Osteocyte (in vitro differentiated cells): ENCODE measurements around the gene DNAJA2. TPM values are rescaled to one million over a fixed set of nuclear protein-coding genes. Genes with fewer than 3 reads are reported as not detected.

Experiments
- DNase-seq: peaks from one replicate; pipeline ENCODE4 v3.0.0; 2021; ENCODE audit warnings: mixed read lengths; ENCODE audit not compliant: unreplicated experiment; ENCODE audit errors: extremely low spot score
- H3K27ac Mint-ChIP-seq: one replicate; pipeline ENCODE4 v1.8.0; 2021; ENCODE audit warnings: mild to moderate bottlenecking, mixed read lengths; ENCODE audit not compliant: unreplicated experiment
- H3K27me3 Mint-ChIP-seq: one replicate; pipeline ENCODE4 v1.8.0; 2021; ENCODE audit warnings: mixed read lengths; ENCODE audit not compliant: unreplicated experiment
- H3K36me3 Mint-ChIP-seq: one replicate; pipeline ENCODE4 v1.8.0; 2021; ENCODE audit warnings: mixed read lengths; ENCODE audit not compliant: unreplicated experiment
- H3K4me1 Mint-ChIP-seq: one replicate; pipeline ENCODE4 v1.8.0; 2021; ENCODE audit warnings: mixed read lengths; ENCODE audit not compliant: unreplicated experiment
- H3K4me3 Mint-ChIP-seq: one replicate; pipeline ENCODE4 v1.8.0; 2021; ENCODE audit warnings: mild to moderate bottlenecking, moderate library complexity, mixed read lengths; ENCODE audit not compliant: unreplicated experiment
- H3K9me3 Mint-ChIP-seq: one replicate; pipeline ENCODE4 v1.8.0; 2021; ENCODE audit warnings: mixed read lengths; ENCODE audit not compliant: unreplicated experiment
- CTCF ChIP-seq: fragments of 200-600 bp; sonication (generic); IDR thresholded peaks from 2 replicates; pipeline ENCODE4 v1.5.0; 2021; ENCODE audit warnings: antibody characterized with exemption, mild to moderate bottlenecking, moderate library complexity
- total RNA-seq: library from RNA; stranded (reverse); gene quantifications from 2 replicates; pipeline ENCODE4 v1.2.1, GENCODE V29; 2021

The DNAJA2 gene
- total RNA-seq, 1 donor from 2014 or later = 60.2 TPM

GRCh38 chr16:46906360-46907060 is 67.0 kb downstream of the DNAJA2 start:
- Mint-ChIP-seq H3K4me1 (peaks cover 8% of the 10 kb centered on the region), H3K27me3 (no peaks in the 10 kb centered on the region), H3K27ac (no peak overlapping the region), H3K4me3 (no peak overlapping the region), H3K36me3 (peaks cover 29% of the 10 kb centered on the region), H3K9me3 (no peaks in the 10 kb centered on the region)
- no peak for DNase-seq
- no peak for TF ChIP-seq CTCF

Other genes with a start within 250 kb of the DNAJA2 start
- gene MYLK3, start 225.3 kb downstream of the DNAJA2 start, total RNA-seq = 0.24 and 0.42 TPM in 2 replicates
- 14.0 and 14.5 TPM in 2 replicates for gene C16orf87, start 142.5 kb downstream of the DNAJA2 start, total RNA-seq
- 30.5 and 35.0 TPM in 2 replicates for gene GPT2, start 89.3 kb downstream of the DNAJA2 start, total RNA-seq
- gene NETO2, start 170.3 kb upstream of the DNAJA2 start, total RNA-seq = 16.7 and 21.3 TPM in 2 replicates